Gastroesophageal sphincter (tissue), 4 donors: ENCODE results near the gene MYH10. TPM values are rescaled to one million over a fixed set of nuclear protein-coding genes. Genes with fewer than 3 reads are reported as not detected.
A peak's percentile ranks its signal among the peaks of the same experiment; 100 is the strongest.

Source experiments
- ATAC-seq: fragments of 150-250 bp; one replicate; pipeline ENCODE4 v1.9.1; 2016; ENCODE audit warnings: mild to moderate bottlenecking, moderate library complexity
- H3K27ac ChIP-seq, 4 donors: fragments of 200-600 bp; sonication (generic) in 3 of 4; 1 replicate in 3 of 4; 2 replicates in 1 of 4; pipeline ENCODE4 v1.5.1; 2016 to 2019
- H3K27me3 ChIP-seq: fragments of 200-600 bp; sonication (generic); one replicate; pipeline ENCODE4 v1.5.1; 2019
- H3K36me3 ChIP-seq, 2 donors: fragments of 200-600 bp; sonication (generic); one replicate each; pipeline ENCODE4 v1.5.1; 2019; ENCODE audit warnings: control low read depth in 1 of 2
- H3K4me1 ChIP-seq, 3 donors: fragments of 200-600 bp; sonication (generic); 1 replicate in 2 of 3; 2 replicates in 1 of 3; pipeline ENCODE4 v1.5.1; 2016 to 2019; ENCODE audit warnings: control low read depth in 2 of 3
- H3K4me3 ChIP-seq, 2 donors: fragments of 200-600 bp; sonication (generic); one replicate each; pipeline ENCODE4 v1.5.1; 2019; ENCODE audit warnings: mild to moderate bottlenecking in 1 of 2, moderate library complexity in 1 of 2
- H3K9me3 ChIP-seq, 3 donors: fragments of 200-600 bp; sonication (generic); one replicate each; pipeline ENCODE4 v1.5.1; 2017 to 2019; ENCODE audit warnings: control low read depth in 2 of 3
- EP300 ChIP-seq: sonication (generic); formaldehyde crosslinking; IDR thresholded peaks from one replicate; pipeline ENCODE4 v1.6.1; 2017; ENCODE audit warnings: antibody characterized with exemption, mild to moderate bottlenecking
- POLR2A ChIP-seq, 2 donors: fragments of 450-650 bp; IDR thresholded peaks; one replicate each; pipeline ENCODE4 v1.6.1; 2017; ENCODE audit warnings: antibody characterized with exemption in 2 of 2, mild to moderate bottlenecking in 2 of 2, moderate library complexity in 1 of 2
- POLR2AphosphoS5 ChIP-seq: sonication (generic); formaldehyde crosslinking; IDR thresholded peaks from one replicate; pipeline ENCODE4 v1.6.1; 2017; ENCODE audit warnings: antibody characterized with exemption
- WGBS, 2 donors: methylation state at CpG; one replicate each; pipeline ENCODE4 v1.1.5; 2018; ENCODE audit warnings: low coverage in 1 of 2; 5-methylcytosine and 5-hydroxymethylcytosine counted together
- total RNA-seq, 4 donors: library from RNA; depleted of rRNA; stranded (reverse); fragments of >200 nt; gene quantifications; one replicate each; pipeline ENCODE4 v1.1.0, GENCODE V29; 2016
- TF ChIP-seq, protein P1 (sequence below), 4 experiments: fragments of 200-600 bp in 2 of 4; fragments of 450-650 bp in 2 of 4; sonication (generic) in 1 of 4; IDR thresholded peaks; one replicate each; pipeline ENCODE4 v1.5.1; 2017 to 2019; ENCODE audit warnings: antibody characterized with exemption in 4 of 4, mild to moderate bottlenecking in 2 of 4, moderate library complexity in 2 of 4

Gene MYH10
- total RNA-seq, 4 donors from 2014 or later, result 26.0 to 40.9 (median 34.6) TPM

- Histone ChIP-seq H3K36me3 (no peaks in the 10 kb centered on the region), H3K27me3 (no peaks in the 10 kb centered on the region), H3K27ac (peak overlapping the region in 1 of 4 donors; percentile 62), H3K4me1 (peaks cover 0 to 27% (median 3%) of the 10 kb centered on the region in 3 donors), H3K4me3 (no peak overlapping the region), H3K9me3 (peaks cover 0 to 7% (median 0%) of the 10 kb centered on the region in 3 donors)
- TF ChIP-seq POLR2A (IDR thresholded peaks at IDR 0.05) (no peak), POLR2AphosphoS5 (no peak), EP300 (no peak)
- TF ChIP-seq, protein P1, sequence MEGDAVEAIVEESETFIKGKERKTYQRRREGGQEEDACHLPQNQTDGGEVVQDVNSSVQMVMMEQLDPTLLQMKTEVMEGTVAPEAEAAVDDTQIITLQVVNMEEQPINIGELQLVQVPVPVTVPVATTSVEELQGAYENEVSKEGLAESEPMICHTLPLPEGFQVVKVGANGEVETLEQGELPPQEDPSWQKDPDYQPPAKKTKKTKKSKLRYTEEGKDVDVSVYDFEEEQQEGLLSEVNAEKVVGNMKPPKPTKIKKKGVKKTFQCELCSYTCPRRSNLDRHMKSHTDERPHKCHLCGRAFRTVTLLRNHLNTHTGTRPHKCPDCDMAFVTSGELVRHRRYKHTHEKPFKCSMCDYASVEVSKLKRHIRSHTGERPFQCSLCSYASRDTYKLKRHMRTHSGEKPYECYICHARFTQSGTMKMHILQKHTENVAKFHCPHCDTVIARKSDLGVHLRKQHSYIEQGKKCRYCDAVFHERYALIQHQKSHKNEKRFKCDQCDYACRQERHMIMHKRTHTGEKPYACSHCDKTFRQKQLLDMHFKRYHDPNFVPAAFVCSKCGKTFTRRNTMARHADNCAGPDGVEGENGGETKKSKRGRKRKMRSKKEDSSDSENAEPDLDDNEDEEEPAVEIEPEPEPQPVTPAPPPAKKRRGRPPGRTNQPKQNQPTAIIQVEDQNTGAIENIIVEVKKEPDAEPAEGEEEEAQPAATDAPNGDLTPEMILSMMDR (IDR thresholded peaks at IDR 0.05), result no peak
- peak; percentile 53 for ATAC-seq
- 8 to 60% methylated on average over 1 of the region's 1 CpG for WGBS, 2 donors
Measured at GRCh38 chr17:8673612-8674011, 43.1 kb upstream of the MYH10 start.

GRCh38 chr17:8672326-8672725, 41.8 kb upstream of the MYH10 start:
- Histone ChIP-seq H3K4me3 (no peak overlapping the region), H3K27ac (no peak overlapping the region), H3K36me3 (no peaks in the 10 kb centered on the region), H3K27me3 (no peaks in the 10 kb centered on the region), H3K9me3 (no peaks in the 10 kb centered on the region), H3K4me1 (peaks cover 0 to 27% (median 3%) of the 10 kb centered on the region in 3 donors)
- no peak for ATAC-seq
- TF ChIP-seq EP300, result no peak
- no peak for TF ChIP-seq POLR2A (IDR thresholded peaks at IDR 0.05)
- TF ChIP-seq POLR2AphosphoS5, result no peak
- TF ChIP-seq, protein P1 (IDR thresholded peaks at IDR 0.05), result no peak
- 89 to 91% methylated on average over 6 to 8 of the region's 9 CpGs for WGBS, 2 donors

DNA sequence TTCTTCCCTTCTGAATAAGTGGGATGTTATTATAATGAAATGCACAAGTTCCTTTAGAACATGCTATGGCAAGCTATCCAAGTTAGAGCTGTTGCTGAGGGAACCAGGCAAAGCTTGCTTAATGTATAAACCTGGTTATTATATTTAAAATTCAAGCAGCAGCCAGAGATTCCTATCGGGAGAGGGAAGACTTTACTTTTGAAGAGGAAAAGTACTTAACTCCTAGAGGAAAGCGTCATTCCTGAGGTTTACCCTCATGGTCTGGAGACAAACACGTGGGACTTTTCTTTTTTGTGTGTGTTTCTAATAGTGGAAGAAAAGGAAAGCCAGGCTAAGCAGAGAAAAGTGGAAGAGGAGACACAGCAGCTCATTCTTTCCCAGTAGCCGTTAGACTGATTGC, 39.9 kb upstream of the MYH10 start:
- 21 to 23% methylated on average over 3 to 4 of the region's 4 CpGs for WGBS, 2 donors
- no peak overlapping the region for H3K4me3 ChIP-seq
- H3K36me3 ChIP-seq, result no peaks in the 10 kb centered on the region
- H3K27me3 ChIP-seq, result no peaks in the 10 kb centered on the region
- TF ChIP-seq, protein P1 (IDR thresholded peaks at IDR 0.05), result no peak
- TF ChIP-seq POLR2AphosphoS5, result no peak
- no peak for TF ChIP-seq EP300
- TF ChIP-seq POLR2A (IDR thresholded peaks at IDR 0.05), result no peak
- H3K4me1 ChIP-seq, result peaks cover 0 to 26% (median 3%) of the 10 kb centered on the region in 3 donors
- no peak for ATAC-seq
- no peaks in the 10 kb centered on the region for H3K9me3 ChIP-seq
- no peak overlapping the region for H3K27ac ChIP-seq

DNA sequence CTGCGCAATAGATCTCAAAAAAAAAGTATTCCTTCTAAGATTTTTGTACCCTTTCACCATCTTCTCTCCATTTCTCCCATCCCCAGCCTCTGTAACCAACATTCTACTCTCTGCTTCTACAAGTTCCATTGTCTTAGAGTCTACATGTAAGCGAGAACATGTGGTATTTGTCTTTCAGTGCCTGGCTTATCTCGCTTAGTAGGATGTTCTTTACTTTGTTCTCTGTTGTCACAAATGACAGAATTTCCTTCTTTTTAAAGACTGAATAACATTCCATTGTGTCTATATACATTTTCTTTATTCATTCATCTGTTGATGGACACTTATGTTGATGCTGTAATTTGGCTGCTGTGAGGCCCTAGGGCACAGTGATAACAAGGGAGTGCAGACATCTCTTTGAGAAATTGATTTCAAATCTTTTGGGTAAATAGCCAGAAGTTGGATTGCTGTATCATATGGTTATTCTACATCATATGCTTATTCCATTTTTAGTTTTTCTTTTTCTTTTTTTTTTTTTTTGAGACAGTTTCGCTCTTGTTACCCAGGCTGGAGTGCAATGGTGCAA, 37.7 kb upstream of the MYH10 start:
- Histone ChIP-seq H3K27ac (no peak overlapping the region), H3K4me3 (no peak overlapping the region), H3K9me3 (no peaks in the 10 kb centered on the region), H3K36me3 (no peaks in the 10 kb centered on the region), H3K4me1 (peaks cover 0 to 10% (median 0%) of the 10 kb centered on the region in 3 donors), H3K27me3 (no peaks in the 10 kb centered on the region)
- TF ChIP-seq, protein P1 (IDR thresholded peaks at IDR 0.05), result no peak
- TF ChIP-seq POLR2A (IDR thresholded peaks at IDR 0.05), result no peak
- no peak for TF ChIP-seq POLR2AphosphoS5
- no peak for TF ChIP-seq EP300
- WGBS, 2 donors, result 92 to 100% methylated on average over 3 of the region's 4 CpGs
- ATAC-seq, result no peak

DNA sequence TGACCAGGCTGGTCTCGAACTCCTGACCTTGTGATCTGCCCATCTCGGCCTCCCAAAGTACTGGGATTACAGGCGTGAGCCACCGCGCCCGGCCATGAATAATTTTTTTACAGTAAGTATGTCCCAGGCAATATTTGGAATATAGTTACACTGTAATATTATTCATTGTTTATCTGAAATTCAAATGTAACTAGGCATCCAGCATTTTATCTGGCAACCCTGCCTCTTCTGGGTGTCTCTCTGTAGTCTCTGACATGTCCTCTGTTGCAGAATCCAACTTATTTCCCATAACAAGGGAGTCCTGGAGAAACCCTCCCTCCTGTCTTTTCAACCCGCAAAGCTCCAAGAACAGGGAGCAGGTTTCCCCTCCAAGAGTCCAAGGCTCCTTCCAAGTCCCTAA, 36.9 kb upstream of the MYH10 start:
- Histone ChIP-seq H3K4me3 (no peak overlapping the region), H3K36me3 (no peaks in the 10 kb centered on the region), H3K27me3 (no peaks in the 10 kb centered on the region), H3K27ac (no peak overlapping the region), H3K9me3 (no peaks in the 10 kb centered on the region), H3K4me1 (peaks cover 0 to 7% (median 0%) of the 10 kb centered on the region in 3 donors)
- WGBS, 2 donors, result 71 to 91% methylated on average over 4 to 6 of the region's 7 CpGs
- TF ChIP-seq, protein P1 (IDR thresholded peaks at IDR 0.05), result no peak
- TF ChIP-seq EP300 (no peak), POLR2AphosphoS5 (no peak), POLR2A (IDR thresholded peaks at IDR 0.05) (no peak)
- no peak for ATAC-seq
